ENCODE data around the gene CMYA5.

- TF ChIP-seq CTCF (IDR thresholded peaks at IDR 0.05; ENCODE audit: low read depth, low read length) (no peak), EZH2phosphoT487 (IDR thresholded peaks at IDR 0.05; ENCODE audit: low read depth) (no peak)
Observed at GRCh38 chr5:79653843-79654242, 35.8 kb upstream of the CMYA5 start.
